Stimulated activated CD8-positive, alpha-beta memory T cell treated with anti-CD3 and anti-CD28 coated beads, Interleukin-15, amount 100 ng/mL, for 4 hours (primary cell): ENCODE measurements around the gene C2orf81.
"Not testable (repeated sequence)": the region's sequence is repeated elsewhere in the genome, so short reads cannot be mapped to it uniquely, and the experiment has no call there.

Source experiments
- DNase-seq, 2 donors: peaks; one replicate each; pipeline ENCODE4 v3.0.0-alpha.2; 2020; ENCODE audit warnings: low read depth in 2 of 2

The C2orf81 gene

GRCh38 chr2:74421221-74421870, at the start of gene C2orf81, which contains the start of gene WDR54:
Gene C2orf81, minus strand, starts transcription at chr2:74421619. Its CDS starts 59 bp downstream, at chr2:74421560.
Gene WDR54, plus strand, starts transcription at chr2:74421730. Its CDS starts 424 bp downstream, at chr2:74422154.
- DNase-seq: peak; percentile 86 to 91

DNA sequence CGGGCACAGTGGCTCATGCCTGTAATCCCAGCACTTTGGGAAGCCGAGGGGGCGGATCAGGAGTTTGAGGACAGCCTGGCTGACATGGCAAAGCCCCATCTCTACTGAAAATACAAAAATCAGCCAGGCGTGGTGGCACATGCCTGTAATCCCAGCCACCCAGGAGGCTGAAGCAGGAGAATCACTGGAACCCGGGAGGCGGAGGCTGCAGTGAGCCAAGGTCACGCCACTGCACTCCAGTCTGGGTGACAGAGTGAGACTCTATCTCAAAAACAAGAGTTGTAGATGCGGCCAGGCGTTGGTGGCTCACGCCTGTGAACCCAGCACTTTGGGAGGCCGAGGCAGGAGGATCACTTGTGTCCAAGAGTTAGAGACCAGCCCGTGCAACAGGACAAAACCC, 49.3 kb upstream of the C2orf81 start:
- DNase-seq: not testable (repeated sequence)

DNA sequence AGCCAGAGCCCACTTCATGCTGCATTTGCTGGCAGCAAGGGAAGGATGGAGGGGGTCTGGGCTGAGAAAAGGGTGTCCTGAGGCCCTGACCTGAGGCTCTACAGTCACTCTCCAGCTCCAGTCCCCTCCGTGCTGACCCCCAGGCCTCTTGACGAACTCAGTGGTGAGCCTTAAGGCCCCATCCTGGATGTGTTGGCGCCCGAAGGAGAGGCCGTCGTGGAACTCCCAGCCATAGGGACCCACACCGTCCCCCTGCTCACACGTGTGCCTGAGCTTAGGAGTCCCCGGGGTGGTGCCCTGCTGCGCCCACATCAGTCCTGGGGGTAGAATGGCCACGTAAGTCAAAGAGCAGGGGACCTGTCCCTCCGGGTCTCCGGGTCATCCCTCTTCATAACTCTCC, 43.0 kb upstream of the C2orf81 start:
- no peak for DNase-seq

GRCh38 chr2:74462786-74463105, 41.3 kb upstream of the C2orf81 start:
- no peak for DNase-seq

- DNase-seq: no peak
Measured at GRCh38 chr2:74462054-74462785, 40.8 kb upstream of the C2orf81 start.

DNA sequence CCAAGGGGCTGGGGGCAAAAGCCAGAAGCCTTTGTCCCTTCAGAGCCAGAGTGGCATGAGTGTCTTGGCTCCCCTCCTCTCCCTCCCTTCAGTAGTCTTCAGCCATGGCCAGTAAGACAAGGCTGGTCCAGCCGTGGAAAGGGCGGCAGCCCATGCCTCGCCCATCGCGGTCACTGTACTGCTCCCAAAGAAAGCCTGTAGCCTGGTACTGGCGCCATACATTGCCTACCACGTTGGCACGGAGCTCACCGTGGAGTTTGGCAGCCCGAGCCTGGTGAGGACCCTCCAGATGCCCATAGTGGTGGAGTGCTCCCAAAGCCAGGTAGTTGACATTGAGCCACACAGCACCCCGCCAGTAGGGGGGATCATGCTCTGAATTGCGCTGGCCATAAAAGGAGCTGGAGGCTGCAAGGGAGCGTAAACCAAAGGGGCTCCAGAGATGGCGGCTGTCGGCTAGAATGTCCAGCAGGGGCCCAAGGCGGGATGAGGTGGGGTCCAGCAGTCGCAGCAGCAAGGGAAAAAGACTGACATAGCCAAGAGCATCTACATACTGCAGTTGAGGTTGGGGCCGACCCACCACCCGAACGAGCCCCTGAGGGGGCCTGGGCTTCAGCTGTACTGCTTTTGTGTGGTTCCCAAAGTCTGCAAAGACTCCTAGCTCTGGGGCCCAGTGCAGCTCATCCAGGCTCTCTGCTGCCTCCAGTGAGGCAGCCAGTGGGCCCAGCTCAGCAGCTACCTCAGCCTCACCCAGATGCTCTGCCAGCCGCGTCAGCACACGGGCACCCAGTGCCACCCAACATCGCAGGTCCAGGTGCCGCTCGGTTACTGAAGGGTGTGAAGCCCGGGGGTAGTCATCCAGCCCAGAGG, 40.0 kb upstream of the C2orf81 start:
- no peak for DNase-seq

GRCh38 chr2:74460187-74460586, 38.8 kb upstream of the C2orf81 start:
- DNase-seq: not testable (repeated sequence)

DNA sequence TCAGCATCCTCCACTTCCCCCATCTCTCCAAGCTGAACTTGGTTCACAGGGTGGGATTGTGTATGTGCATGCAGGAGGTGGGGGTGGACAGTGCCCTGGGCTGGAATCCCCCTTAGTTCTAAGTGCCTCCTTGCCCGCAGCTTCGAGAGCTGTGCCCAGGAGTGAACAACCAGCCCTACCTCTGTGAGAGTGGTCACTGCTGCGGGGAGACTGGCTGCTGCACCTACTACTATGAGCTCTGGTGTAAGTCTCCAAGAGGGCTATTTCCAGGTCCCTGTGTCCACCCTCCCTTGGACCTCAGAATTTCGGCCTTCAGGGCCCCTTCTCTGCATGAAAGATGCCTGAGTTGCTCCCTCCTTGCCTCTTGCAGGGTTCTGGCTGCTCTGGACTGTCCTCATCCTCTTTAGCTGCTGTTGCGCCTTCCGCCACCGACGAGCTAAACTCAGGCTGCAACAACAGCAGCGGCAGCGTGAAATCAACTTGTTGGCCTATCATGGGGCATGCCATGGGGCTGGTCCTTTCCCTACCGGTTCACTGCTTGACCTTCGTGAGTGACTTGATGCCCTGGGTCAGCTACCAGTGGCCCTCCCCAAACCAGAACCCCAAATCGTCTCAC, 38.2 kb upstream of the C2orf81 start:
- DNase-seq: not testable (repeated sequence)

DNA sequence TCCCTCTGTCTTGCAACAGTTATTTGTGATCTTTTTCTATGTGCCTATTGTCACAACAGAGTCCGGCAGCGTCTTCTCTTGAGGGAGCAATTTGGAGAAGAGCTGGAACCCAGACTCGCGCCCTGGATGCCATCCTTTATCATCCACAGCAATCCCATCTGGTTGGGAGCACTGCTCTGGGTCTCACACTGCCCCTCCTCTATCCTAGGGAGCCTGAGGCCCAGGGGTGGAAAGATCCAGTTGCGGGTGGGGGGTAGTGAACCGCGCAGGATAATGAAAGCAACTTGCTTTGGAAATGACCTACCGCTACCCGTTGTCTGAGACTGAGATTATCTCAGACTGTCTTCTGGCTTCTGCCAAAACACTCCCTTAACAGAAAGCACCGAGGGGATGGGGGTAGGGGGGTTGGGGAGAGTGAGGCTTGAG, 37.5 kb upstream of the C2orf81 start:
- DNase-seq: no peak

DNA sequence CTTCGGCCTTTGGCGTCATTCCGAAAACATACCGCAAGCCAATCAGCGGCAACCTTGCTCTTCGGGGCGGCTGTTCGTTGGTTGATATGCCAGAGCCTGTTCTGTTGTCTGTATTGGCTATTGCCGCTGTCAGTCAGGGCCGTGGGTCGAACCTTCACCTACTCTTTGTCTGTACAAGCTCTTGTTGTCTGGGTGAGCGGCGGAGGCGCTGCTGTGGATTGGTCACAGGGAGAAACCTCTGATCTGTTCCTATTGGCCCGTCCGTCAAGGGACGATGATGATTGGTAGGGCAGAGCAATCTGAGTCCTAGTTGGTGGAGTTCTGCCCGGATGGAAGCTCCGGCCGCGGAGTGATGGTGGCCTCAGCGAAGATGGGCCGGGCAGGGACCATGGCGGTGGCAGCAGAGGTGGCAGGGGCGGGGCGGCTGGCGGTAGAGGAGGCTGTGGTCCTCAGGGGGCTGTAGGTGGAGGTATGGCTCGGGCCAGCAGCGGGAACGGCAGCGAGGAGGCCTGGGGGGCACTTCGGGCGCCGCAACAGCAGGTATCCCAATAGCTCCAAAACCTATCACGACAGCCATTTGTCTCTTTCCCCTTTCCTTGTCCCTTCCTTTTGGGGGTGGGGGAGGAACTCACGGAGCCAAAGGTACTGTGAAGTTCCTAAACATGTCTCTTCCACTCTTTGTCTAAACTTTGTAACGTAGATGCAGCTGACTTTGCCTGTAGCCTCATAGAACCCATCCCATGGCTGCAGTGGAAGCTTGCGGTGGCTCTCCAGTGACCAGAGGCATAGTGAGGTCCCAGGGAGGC, 36.9 kb upstream of the C2orf81 start, which contains the start of gene WBP1:
WBP1 (plus strand) TSS at position 307 of the 806 bp plus-strand sequence; CDS start at position 472, 165 bp downstream.
- DNase-seq: peak; percentile 97 to 100

GRCh38 chr2:74457549-74458131, 36.2 kb upstream of the C2orf81 start:
- DNase-seq: peak; percentile 70 to 76

GRCh38 chr2:74457129-74457548, 35.7 kb upstream of the C2orf81 start:
- no peak for DNase-seq

DNA sequence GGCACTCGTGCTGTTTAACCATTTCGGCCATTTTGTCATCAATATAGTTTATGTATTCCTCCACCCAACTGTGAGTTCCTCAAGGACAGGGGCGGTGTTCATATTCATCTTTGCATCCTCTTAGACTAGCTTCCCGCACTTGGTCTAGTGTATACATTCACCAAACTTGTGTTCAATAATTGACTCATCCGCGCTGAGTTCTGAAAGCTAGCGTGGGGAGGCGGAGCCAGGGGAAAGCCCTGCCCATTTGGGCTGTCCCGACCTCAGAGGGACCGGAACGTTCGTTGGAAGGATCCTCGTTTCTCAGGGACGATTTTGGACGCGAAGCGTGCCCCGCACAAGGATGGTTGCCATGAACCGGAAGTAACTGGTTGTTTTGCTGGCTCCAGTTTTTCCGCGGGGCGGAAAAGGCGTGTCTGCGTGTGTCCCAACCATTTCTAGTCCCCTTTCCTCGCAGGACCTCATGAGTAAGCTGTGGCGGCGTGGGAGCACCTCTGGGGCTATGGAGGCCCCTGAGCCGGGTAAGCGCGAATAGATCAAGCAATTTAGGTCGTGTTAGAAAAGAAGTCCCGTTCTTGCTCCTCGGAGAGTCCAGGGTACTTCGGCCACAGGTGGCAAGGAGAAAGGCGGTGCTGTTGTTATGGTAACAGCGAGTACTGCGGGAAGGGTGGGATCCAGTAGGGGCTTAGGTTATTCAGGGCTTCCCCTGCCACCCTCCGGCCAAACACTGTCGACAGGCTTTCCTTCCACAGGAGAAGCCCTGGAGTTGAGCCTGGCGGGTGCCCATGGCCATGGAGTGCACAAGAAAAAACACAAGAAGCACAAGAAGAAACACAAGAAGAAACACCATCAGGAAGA, 33.5 kb upstream of the C2orf81 start, which contains the start of gene INO80B:
INO80B (plus strand) TSS at position 434 of the 858 bp plus-strand sequence; CDS start at position 464, 30 bp downstream.
- peak; percentile 95 to 96 for DNase-seq

DNA sequence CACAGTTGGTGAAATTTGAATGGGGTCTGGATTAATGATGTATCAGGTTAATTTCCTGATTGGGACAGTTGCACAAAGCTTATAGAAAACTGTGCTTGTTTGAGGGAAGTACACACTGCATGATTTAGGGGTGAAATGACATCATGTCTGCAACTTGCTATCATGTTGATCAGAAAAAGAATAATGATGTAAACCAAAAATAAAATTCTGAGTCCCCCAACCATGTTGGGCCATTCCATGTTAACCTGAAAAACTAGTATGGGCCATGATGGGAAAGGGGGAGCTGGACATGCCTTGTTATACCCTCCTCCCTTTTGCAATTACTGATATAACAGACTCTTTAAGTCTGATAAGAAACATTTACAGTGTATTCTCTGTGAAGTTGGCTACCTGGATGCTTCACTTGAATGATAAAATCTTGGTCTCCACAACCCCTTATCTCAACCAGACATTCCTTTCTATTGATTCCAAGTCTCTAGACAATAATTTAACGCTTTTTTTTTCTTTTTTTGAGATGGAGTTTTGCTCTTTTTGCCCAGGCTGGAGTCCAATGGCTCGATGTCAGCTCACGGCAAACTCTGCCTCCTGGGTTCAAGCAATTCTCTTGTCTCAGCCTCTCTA, 29.3 kb upstream of the C2orf81 start:
- DNase-seq: no peak

DNA sequence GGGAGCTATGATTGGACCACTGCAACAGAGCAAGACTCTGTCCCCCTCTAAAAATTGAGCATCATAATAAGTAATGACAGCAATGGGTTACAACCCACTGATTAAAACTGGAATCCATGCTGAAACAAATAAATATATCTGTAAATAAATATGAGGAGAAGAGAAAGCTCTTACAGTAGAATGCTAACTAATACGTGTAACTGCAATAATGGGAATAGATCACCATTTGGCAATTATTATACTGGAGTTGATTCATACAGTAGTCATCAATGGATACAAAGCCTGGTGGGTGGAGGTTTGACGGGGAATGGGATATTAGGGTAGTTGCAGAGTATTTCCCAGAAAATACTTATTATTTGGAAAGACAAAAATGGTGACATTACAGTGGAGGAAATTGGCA, 27.4 kb upstream of the C2orf81 start:
- no peak for DNase-seq

DNA sequence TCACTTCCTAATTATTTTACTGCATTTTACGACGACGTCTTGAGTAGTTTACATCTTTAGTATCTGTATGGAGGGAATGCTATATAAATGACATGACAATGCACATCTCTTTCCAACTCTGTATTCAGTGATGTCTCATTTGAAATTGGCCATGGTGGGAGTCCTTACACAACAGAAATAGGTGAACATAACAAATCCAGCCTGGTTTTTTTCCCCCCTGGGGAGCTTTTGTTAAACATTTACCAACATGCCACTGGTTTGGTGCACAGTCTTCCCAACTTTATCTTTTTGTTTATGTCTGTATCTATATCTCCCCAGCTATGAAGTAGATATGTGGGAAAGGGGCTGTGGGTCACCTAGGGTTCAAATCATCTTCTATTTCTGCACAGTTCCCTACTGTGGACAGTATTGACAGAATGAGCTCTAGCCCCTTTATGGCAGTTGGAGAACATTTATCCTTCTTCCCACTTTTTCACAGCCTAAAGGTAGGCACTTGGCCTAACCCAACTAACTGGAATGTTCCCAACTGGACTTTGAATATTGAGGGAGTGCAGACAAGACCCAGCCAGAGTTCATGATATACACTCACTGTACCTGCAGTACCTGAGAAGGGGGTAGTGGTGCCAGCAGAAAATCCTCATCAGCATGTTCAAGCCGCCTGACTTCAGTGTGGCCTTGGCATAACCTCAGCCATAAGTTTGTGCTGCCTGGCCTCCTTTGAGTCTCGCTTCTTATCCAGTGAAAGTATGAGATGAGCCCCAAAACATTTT, 26.0 kb upstream of the C2orf81 start:
- no peak for DNase-seq

GRCh38 chr2:74444498-74445318, 23.3 kb upstream of the C2orf81 start:
- DNase-seq: no peak
